Gastroesophageal sphincter (tissue), 3 donors: Measurements from ENCODE around the gene CYFIP2.
"Not testable (repeated sequence)": the region's sequence is repeated elsewhere in the genome, so short reads cannot be mapped to it uniquely, and the experiment has no call there.

Experiments used
- POLR2A ChIP-seq, 2 donors: fragments of 450-650 bp; IDR thresholded peaks; one replicate each; pipeline ENCODE4 v1.6.1; 2017; ENCODE audit warnings: antibody characterized with exemption in 2 of 2, mild to moderate bottlenecking in 2 of 2, moderate library complexity in 1 of 2
- POLR2AphosphoS5 ChIP-seq: sonication (generic); formaldehyde crosslinking; IDR thresholded peaks from one replicate; pipeline ENCODE4 v1.6.1; 2017; ENCODE audit warnings: antibody characterized with exemption
- TF ChIP-seq, protein P1 (sequence below), 4 experiments: fragments of 200-600 bp in 2 of 4; fragments of 450-650 bp in 2 of 4; sonication (generic) in 1 of 4; IDR thresholded peaks; one replicate each; pipeline ENCODE4 v1.5.1; 2017 to 2019; ENCODE audit warnings: antibody characterized with exemption in 4 of 4, mild to moderate bottlenecking in 2 of 4, moderate library complexity in 2 of 4

DNA sequence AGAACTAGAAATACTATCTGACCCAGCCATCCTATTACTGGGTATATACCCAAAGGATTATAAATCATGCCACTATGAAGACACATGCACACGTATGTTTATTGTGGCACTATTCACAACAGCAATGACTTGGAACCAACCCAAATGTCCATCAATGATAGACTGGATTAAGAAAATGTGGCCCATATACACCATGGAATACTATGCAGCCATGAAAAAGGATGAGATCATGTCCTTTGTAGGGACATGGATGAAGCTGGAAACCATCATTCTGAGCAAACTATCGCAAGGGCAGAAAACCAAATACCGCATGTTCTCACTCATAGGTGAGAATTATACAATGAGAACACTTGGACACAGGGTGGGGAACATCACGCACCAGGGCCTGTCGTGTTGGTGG is 164.0 kb downstream of the CYFIP2 start:
- TF ChIP-seq, protein P1, sequence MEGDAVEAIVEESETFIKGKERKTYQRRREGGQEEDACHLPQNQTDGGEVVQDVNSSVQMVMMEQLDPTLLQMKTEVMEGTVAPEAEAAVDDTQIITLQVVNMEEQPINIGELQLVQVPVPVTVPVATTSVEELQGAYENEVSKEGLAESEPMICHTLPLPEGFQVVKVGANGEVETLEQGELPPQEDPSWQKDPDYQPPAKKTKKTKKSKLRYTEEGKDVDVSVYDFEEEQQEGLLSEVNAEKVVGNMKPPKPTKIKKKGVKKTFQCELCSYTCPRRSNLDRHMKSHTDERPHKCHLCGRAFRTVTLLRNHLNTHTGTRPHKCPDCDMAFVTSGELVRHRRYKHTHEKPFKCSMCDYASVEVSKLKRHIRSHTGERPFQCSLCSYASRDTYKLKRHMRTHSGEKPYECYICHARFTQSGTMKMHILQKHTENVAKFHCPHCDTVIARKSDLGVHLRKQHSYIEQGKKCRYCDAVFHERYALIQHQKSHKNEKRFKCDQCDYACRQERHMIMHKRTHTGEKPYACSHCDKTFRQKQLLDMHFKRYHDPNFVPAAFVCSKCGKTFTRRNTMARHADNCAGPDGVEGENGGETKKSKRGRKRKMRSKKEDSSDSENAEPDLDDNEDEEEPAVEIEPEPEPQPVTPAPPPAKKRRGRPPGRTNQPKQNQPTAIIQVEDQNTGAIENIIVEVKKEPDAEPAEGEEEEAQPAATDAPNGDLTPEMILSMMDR (IDR thresholded peaks at IDR 0.05) = not testable (repeated sequence)
- not testable (repeated sequence) for TF ChIP-seq POLR2AphosphoS5; POLR2A (IDR thresholded peaks at IDR 0.05)
